ENCODE measurements around the gene MBP.

MBP gene

DNA sequence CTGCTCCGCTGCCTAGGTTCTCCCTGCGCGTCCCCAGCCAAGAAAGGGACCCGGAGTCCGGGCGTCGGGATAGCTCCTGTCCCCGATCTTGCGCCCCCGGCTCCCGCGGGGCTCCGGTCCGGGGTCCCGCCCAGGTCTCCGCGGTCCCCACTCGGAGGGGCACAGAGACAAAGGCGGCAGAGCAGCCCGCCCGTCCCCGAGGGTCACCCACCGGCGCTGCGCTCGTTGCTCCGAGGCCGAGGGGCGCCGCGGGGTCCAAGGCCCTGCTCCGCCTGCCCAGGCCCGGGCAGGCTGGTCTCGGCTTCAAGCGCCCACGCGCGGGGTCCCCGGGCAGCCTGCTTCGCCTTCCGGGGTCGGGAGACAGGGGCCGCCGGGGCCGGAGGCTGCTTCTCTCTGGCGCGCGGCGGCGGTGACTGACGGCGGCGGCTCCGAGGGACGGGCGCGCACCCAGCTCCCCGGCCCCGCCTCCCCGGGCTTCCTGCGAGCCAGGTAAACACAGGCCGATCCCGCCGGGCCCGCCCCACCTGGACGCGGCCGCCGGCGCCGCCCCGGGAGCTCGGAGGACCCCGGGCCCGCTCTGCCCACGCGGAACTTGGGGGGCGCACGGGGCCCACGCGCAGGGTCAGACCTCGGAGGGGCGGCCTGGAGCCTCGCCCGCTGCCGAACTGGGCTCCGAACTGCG is at the start of gene MBP:
Gene MBP, minus strand, starts transcription at position 415 of the 682 bp plus-strand sequence. CDS start 27,522 bp downstream, outside the sequence.
- FAIRE-seq: no peak

DNA sequence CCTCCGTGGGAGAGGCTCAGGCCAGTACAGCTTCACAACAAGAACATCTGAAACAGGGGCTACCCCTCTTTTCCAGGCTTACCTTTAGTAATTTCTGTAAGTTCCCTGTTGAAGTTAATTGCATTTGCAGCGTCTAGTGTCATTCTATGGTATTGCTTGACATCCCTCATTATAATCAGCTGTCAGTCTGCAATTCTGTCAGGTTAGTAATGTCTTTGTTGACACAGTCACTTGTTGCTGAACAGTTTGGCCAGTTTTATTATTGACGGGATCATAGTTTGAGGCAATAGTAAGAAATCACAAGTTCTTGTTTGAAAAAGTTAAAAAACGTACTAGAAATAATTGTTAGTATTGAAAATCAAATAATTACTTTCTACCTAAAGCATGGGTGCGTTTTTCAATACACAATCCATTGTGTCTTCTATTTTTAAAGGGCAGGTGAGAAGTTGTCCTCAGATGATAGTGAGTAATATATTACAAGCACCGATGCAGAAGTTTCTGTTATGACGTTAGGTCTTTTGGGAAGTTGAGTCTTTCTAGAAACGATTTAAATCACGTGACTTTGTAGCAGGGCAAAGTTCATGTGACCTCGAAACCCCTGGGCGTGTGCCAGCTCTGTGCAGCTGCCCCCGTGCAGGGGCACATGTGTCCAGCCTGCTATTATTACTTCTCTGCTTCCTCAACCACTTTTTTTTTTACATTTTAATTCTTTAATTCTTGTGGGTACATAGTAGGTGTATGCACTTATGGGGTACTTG is 49.5 kb upstream of the MBP start:
- FAIRE-seq: no peak

DNA sequence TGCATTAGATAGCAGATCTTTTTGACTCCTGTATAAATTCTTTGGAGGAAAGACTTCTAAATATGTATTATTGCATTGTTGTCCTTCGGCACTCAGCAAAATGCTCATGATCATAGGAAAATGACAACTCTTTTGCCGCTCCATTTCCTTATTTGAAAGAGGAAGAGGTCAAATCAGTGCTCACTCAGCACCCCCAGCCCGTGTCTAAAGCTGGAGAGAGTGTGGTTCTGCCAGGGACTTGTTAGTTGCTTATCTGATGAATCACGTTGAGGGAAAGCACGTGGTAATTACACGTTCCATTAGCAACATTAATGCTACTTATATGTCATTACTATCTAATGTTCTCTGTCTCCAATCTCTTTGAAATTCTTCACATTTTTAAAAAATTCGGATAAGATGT is 46.0 kb upstream of the MBP start:
- FAIRE-seq: no peak

DNA sequence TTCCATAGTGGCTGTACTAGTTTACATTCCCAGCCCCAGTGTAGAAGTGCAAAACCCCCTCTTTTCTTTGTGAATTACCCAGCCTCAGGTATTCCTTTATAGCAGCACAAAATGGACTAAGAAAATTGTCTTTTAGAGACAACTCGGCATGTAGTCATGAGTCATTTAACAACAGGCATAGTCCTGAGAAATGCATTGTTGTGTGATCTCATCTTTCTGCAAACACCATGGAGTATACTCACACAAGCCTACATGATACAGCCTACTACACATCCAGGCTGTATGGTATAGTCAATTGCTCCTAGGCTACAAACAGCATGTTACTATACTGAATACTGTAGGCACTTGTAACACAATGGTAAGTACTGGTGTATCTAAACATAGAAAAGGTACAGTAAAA is 44.4 kb upstream of the MBP start:
- no peak for FAIRE-seq

DNA sequence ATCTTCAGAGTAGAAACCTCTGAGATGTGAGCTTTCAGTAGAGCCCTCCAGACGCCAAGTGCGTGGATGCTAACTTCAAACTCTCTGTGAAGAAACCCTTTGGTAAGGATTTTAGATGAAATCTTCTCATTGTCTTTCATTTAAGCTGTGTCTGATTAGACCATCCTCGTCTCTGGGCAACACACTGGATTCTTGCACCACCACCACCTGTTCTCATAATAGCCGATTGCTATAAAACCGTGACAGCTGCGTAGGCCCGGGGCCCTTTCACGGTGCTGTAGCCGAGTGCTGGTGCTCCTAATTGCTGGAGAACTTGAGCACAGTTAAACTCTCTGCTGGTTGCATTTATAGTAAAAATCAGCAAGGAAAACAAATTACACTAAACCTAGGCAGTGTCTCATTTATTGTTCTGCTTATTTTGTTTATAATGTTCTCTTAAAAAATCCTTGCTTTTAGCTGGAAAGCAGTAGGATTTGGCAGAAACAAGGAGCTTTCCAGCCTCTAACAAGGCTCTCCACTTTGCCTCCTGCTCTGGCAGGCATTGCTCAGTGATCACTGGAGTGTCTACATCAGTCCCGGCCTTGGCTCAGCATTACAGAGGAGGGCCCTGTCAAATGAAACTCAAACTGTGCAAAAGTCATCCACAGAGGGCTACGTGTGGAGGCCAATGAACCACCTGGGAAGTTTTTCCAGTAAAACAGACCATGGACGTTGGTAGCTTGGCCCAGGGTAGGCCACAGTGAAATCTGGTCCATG is 40.9 kb upstream of the MBP start:
- FAIRE-seq: no peak

DNA sequence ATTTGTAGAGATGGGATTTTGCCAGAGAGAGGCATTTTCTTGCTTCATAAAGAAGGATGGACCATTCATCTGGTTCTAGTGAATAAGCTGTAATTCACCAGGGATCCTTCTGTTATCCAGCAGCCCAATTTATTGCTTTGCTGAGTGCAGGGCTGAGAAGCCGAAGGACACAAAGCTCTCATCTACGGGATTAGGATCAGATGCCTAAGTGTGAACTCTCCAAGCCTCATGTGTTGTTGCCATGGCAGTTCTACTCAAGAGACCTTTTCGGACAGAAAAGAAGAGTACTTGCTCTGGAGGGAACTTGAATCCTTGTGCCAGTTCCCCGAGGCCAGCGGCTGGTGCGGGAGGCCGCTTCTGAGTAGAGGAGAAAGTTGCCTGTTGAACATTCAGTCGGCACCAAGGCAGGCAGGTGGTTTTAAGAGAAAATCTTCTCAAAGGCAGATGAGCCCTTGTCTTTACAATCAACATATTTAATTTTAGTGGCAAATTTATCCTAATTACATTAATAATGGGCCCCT is 38.4 kb upstream of the MBP start:
- FAIRE-seq: no peak

DNA sequence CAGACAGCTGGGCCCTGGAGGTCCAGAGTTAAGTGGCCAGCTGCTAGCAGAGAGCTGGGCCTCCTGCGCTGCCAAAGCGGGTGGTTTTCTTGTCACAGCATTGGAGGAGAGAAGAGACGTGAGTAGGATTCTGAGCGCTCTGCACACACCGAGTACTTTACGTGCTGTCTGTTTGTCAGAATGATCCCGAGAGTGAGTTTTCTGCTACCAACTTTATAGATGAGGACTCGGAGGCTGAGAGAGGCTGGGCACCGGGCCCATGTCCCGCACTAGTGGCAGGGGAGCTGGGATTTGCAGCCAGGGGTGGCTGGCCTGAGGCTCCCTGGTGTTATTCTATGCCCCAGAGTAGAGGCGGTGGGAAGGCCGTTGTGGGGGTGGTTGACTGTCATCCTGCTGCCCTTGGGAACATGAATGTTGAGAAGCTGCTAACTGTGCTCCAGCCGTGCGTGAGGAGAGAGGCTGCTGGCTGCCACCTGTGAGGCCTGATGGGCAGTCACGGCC is 36.3 kb upstream of the MBP start:
- FAIRE-seq: no peak

DNA sequence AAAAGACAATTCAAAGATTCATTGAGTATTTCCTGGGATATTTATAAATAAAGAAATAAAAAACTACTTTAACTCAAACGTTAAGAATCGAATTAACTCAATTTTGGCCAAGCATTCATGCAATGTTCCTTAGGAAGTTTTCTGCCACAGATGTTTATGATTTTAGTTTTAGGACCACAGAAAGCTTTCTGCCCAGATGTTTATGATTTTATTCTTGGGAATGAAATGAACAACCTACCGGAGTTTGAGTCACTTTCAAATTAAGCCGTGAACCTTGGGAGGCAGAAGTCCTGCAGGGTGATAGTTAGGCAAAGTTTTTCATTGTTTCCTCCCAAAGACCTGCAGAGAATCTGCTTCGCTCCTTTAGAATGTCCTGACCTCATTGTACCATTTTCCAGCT is 34.7 kb upstream of the MBP start:
- FAIRE-seq: no peak

DNA sequence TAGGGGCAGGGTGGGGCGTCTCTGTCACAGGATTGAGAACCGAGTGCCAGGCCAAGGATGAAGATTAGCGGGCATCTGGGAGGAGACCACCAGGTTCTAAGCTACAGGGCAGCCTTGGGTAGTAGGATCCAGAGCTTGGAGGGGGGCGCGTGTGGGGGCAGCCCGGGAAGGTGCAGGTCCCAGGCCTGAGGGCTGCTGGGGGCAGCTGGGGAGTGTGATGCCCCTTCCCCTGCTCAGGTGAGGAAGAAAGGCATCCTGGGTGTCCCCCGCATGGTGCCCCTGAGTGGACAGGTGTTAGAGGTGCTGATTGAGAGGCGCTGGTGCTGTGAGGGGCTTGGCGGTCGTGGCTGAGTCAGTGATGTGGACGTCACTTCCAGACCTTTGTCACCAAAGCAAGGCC is 33.9 kb upstream of the MBP start:
- FAIRE-seq: no peak

DNA sequence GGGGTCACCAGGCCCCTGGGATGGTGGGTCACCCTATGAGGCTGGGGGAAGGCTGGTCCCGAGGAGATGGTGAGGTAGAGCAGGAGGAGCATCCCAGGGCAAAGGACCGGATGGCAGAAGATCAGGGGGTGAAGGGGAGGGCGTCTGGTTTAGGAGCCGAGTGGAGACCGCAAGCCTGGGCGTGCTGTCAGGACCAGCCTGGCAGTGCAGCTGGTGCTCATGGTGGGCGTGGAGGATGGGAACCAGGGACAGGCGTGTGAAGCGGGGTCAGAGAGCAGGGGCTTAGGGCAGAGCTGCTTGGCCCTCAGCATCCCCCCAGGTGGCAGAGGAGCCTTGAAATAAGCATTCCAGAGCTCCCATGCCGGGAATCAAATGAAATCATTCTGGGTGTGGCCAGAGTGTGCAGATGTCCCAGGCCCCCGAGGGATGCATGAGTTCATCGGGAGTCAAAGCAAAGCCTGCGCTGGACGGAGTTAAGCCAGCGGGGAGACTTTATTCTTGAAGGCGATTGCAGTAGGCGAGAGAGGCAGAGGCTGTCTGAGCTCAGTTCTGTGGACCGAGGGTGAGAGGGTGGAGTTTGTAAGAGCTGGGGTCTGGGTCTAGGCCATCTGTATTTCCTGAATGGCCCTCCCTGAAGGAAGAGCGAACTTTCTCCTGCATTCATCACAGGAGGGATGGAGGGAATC is 33.1 kb upstream of the MBP start:
- no peak for FAIRE-seq

DNA sequence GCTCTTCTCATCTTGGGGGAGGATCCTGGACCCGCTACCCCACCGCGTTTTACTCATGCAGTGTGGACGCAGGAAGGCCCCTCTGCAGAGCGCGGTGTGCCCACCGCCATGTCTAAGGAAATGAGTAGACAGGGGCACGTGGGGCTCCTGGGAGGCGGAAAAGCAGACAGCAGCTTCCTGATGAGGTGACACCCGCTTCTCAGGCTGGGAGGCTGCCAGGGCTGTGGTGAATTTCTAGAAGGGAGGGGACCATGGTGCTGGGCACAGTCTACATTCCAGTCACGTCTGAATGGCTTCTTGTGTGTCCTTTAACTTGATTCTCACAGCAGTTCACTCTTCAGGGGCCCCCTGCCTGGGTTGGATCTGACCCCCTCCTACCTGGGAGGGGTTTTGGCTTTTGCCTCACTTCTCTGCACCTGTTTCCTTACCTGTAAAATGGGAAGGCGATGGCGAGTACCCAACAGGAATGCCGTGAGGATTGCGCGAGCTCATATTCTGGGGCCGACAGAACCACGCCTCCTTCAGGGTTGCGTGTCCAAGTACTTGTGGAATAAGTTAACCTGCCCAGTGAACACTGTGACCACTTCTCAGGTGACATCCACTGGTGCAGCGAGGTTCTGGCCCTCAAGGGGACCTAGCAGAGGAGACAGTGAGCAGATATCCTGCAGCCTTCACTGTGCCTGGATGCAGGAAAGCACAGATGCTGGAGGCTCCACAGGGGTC is 32.3 kb upstream of the MBP start:
- no peak for FAIRE-seq

DNA sequence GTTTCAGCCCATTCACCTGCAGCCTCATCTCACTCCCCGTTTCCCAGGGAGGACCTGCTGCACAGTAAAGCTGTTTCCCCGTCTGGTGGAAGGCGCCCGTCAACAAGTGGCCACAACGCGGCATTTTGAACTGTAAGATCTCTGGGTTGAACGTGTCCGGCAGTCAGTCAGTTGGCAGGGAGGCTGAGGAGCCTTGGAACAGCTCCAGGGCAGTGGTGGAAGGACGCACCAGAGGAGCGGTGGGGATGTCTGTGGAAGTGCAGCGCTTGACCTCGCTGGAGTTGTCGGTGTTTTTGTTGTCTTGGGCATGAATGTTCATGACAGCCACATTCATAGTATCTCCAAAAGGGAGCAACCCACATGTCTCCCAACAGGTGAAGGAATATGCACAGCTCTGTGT is 31.4 kb upstream of the MBP start:
- no peak for FAIRE-seq

DNA sequence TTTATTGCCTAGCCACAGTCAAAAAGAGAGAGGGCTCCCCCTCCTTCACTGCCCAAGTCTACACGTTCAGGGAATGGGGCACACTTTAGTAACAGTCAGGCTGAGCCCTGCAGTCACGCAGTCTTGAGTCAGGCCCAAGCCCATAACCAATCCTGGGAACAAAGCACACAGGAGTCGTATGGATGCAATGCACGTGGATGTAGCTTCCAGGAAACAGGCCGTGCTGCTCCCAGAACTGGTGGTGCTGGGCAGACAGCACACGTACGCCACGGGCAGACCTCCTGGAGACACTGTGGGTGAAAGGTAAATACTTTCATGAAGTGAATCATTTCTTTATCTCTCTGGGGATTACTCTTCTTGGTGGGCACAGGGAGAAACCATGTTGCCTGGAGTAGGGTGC is 30.0 kb upstream of the MBP start:
- FAIRE-seq: no peak

DNA sequence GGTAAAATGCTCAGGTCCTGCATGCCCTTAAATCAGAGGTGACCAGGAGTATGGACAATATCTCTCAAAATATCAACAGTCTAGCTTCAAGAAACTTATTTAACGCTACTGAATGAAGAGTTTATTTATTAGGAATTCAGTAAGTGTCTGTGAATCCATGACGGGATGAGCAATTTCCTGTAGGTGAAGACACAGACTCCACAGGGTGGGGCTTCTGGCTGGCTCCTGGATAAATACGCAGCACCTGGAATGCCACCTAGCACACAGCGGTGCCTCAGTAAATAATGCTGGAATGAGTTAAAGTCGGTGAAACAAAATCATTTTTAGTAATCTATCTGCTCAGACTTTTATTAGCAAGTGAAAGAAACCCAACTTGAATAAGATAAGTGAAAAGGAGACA is 29.4 kb upstream of the MBP start:
- no peak for FAIRE-seq

DNA sequence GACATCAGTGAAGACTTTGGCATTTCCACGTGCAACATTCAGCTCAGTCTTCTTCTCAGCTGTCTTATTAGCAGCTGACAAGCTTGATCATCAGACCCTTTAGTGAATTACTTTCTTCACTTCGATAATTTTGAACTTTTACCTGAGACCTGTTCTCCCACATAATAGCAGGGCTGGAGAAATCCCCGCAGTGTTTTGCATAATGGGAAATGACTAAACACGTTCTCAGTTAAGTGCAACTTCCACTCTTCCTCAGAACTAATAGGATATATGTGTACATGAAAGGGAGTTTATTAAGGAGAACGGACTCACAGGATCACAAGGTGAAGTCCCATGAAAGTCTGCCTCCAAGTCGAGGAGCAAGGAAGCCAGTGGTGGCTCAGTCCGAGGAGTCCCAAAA is 28.8 kb upstream of the MBP start:
- no peak for FAIRE-seq

DNA sequence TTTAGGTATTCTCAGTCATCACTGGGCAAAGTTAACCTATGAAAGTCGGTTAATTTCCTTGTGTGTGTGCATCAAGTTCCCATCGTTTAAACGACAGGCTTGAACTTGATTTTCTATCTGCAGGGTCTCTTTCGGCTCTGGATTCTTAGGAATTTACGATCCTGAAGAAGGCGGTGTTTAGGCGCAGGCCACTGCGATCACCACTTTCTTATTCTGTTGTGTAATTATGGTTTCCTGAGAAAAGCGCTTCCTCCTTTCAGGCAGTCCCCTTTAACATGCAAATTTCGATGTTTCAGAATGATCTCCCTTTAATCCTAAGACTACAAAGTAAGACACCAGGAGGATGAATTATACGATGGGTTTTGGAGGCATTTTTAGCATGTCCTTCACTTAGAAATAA is 27.9 kb upstream of the MBP start:
- no peak for FAIRE-seq

DNA sequence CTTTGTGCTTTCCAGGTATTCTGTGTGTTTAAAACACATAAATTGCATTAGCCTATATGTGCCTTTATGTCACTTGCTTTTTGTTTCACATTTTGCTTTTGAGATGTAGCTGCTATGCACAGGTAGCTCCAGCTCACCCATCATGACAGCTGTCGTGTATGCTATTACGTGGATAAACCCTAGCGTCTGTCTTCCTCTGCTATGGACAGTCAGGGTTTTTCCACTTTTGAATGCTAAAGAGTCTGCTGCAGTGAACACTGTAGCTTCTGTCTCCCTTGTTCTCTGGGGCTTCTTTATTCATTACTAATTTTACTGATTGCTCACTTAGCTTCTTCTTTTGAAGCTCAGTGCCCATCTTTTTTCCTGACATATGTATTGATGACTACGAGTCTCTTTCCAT is 24.7 kb upstream of the MBP start:
- FAIRE-seq: no peak

DNA sequence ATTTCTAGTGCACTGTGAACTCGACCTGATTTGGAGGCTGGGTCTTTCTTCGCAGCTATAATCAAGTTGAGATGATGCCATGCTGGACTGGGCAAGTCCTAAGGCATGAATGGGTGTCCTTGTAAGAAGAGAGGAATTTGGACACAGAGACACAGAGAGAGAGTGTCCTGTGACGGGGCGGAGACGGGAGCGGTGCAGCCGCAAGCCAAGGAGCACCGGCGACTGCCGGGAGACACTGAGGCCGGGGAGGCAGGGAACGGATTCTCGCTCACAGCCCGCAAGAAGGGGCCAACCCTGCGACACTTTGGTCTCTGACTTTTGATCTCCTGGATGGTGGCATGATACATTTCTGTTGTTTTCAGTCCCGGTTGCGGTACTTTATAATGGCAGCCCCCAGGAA is 22.4 kb upstream of the MBP start:
- FAIRE-seq: no peak

DNA sequence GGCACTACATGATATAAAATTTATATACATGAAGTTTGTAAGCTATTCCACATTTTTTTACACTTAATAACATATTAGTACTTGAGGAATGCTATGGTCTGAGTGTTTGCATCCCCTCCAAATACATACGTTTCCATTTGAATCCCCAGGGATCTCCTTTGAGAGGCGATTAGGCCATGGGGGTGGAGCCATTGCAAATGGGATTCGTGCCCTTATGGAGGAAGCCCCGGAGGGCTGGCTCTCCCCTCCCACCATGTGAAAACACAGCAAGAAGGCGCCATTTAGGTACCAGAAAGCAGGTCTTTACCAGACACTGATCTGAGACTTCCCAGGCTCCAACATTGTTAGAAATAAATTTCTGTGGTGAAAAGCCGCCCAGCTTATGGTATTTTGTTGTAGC is 20.8 kb upstream of the MBP start:
- no peak for FAIRE-seq

DNA sequence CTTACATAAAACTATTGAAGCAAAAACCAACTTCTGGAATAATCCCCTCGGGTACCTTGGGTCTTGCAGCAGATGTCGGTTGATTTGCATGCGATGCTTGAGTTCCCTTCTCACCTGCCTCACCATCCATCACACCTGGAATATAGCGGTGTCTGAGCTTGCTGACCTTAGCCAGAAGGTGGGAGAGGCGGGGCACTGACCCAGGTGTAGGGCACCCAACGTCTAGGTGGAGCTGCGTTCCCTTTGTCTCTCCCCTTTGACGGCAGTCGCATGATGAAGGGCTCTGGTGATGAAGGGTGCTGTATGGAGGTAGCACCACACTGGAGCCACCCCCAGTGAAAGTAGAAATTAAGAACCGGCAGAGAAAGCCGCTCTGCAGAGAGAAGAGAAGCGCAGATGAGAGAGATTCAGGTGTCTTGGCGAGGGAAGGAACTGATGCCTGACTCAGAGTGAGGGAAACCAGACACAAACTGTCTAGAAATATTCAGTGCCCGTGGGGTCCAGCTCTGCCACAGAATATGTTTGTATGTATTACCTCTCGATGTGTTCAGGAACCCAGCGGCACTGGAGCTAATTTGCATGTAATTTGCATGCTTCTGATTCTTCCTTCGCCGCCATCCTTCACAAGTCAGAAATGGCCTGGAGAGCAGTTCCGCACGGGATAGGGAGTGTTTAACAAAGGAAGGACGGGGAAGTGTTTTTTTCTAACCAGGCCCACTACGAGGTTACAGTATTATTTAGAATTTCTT is 19.4 kb upstream of the MBP start:
- no peak for FAIRE-seq

DNA sequence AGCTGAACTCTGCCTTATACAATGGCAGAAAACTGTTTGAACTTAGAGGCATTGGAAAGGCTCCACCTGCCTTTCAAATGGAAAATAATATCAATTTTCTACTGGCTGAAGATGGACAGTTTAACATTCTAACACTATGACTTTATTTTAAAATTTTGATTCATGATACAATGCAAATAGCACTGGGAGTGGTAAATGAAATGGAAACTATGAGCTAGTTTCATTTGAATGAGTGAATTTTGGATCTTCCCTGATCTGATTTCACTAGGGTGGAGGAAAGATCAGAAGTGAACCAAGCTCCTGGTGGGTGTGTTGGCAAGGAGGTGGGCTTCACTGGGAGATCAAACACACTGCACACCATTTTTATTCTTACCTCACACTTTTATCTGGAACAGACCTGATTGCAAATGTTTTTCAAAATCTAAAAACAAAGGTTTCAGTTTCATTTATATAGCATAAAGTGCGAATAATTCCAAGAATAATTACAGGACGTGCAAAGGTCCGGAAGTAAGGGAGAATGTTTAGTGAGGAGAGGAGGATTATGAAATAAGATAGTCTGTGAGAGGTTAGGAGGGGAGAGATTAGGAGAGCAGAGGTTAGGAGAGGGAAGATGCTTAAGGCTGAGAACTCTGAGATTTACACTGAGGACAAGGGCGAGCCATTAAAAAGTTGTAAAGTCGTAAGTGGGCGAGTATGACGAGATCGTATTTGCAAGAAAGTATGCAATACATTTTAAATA is 18.6 kb upstream of the MBP start:
- FAIRE-seq: no peak
